Activated CD4-positive, alpha-beta T cell treated with anti-CD3 and anti-CD28 coated beads for 4 hours (primary cell): Measurements from ENCODE around the gene AKAP1.

Experiments
- DNase-seq, 2 donors: peaks; one replicate each; pipeline ENCODE4 v3.0.0-alpha.2; 2020

Gene AKAP1

GRCh38 chr17:57170866-57171265, 85.8 kb downstream of the AKAP1 start:
- no peak for DNase-seq
